ENCODE results near the gene ZC3H12D. TPM values are rescaled to one million over a fixed set of nuclear protein-coding genes. Genes with fewer than 3 reads are reported as not detected.

ZC3H12D gene
- total and polyA plus RNA-seq, 2 donors (not counting 1 experiment from before 2014, with no cell fraction given): 63.1 to 190 TPM

- DNase-seq (peak; percentile 80), ATAC-seq (ENCODE audit: low read depth) (no peak)
- H3K4me2 ChIP-seq (replicated peaks; ENCODE audit: low read depth, low read length, poor library complexity, severe bottlenecking): peak overlapping the region; percentile 97
- no peak for TF ChIP-seq EZH2 (IDR thresholded peaks at IDR 0.05; ENCODE audit: borderline replicate concordance, insufficient read depth, low read depth, low read length, poor library complexity, severe bottlenecking)
- peaks cover 0 to 34% of the 10 kb centered on the region in 2 experiments for H3K36me3 ChIP-seq (replicated peaks in 1 of 2; ENCODE audit: control extremely low read depth in 1 of 2, control insufficient read depth in 1 of 2, extremely low read depth in 1 of 2, insufficient read depth in 2 of 2, low read length in 1 of 2)
- H3K9me3 ChIP-seq (ENCODE audit: control extremely low read depth in 1 of 3, control insufficient read depth in 2 of 3, insufficient read depth in 1 of 3, low read length in 2 of 3): no peaks in the 10 kb centered on the region
- WGBS (ENCODE audit: insufficient coverage): 20% methylated on average over 6 of the region's 18 CpGs
- POLR2A ChIA-PET: interaction anchor here (0.6 kb wide), 1 partner anchor 23 kb away, joined by 6 read pairs; no protein-coding TSS in a partner anchor
- peak overlapping the region; percentile 94 to 98 for H3K27ac ChIP-seq (ENCODE audit: low read length in 2 of 2)
- peak overlapping the region; percentile 99 for H3K27ac Mint-ChIP-seq
- peak overlapping the region; percentile 49 for H2AFZ ChIP-seq (ENCODE audit: insufficient read depth, low read depth, low read length, poor library complexity, severe bottlenecking)
- peaks cover 70% of the 10 kb centered on the region for H3K79me2 ChIP-seq (ENCODE audit: control insufficient read depth, insufficient read depth, low read length)
- peaks cover 76% of the 10 kb centered on the region for H3K4me1 Mint-ChIP-seq
- no peaks in the 10 kb centered on the region for H3K27me3 Mint-ChIP-seq
- CTCF ChIA-PET: interaction anchor here (1.6 to 2.3 kb wide), 3 partner anchors 9 to 65 kb away, joined by 6 to 9 read pairs (median 7); partner anchors contain the start of gene PPIL4
- H3K27me3 ChIP-seq (replicated peaks in 1 of 4; ENCODE audit: control extremely low read depth in 1 of 4, control insufficient read depth in 3 of 4, insufficient read depth in 4 of 4, low read length in 3 of 4): no peaks in the 10 kb centered on the region
- peak overlapping the region; percentile 94 for H3K4me3 Mint-ChIP-seq
- peaks cover 72 to 93% of the 10 kb centered on the region in 2 donors for H3K4me1 ChIP-seq (ENCODE audit: control insufficient read depth in 2 of 2, insufficient read depth in 2 of 2, low read length in 2 of 2)
- H3K9ac ChIP-seq (ENCODE audit: low read length): peak overlapping the region; percentile 67
- intact Hi-C loops (cut with micrococcal nuclease): no loop called here
- peaks cover 8% of the 10 kb centered on the region for H4K20me1 ChIP-seq (ENCODE audit: control insufficient read depth, insufficient read depth, low read length, poor library complexity, severe bottlenecking)
- no peaks in the 10 kb centered on the region for H3K9me3 Mint-ChIP-seq (ENCODE audit: insufficient read depth)
- peak overlapping the region; percentile 9 to 74 (median 69) for H3K4me3 ChIP-seq (ENCODE audit: control extremely low read depth in 1 of 5, extremely low read depth in 1 of 5, insufficient read depth in 1 of 5, low read depth in 2 of 5, low read length in 4 of 5)
Observed at GRCh38 chr6:149480502-149481280, 4.1 kb downstream of the ZC3H12D start.

GRCh38 chr6:149478631-149479314 is 6.0 kb downstream of the ZC3H12D start:
- Histone ChIP-seq H3K36me3 (replicated peaks in 1 of 2; ENCODE audit: control extremely low read depth in 1 of 2, control insufficient read depth in 1 of 2, extremely low read depth in 1 of 2, insufficient read depth in 2 of 2, low read length in 1 of 2) (peaks cover 1 to 44% of the 10 kb centered on the region in 2 experiments), H3K4me1 (ENCODE audit: control insufficient read depth in 2 of 2, insufficient read depth in 2 of 2, low read length in 2 of 2) (peaks cover 78 to 95% of the 10 kb centered on the region in 2 donors), H3K9me3 (ENCODE audit: control extremely low read depth in 1 of 3, control insufficient read depth in 2 of 3, insufficient read depth in 1 of 3, low read length in 2 of 3) (no peaks in the 10 kb centered on the region), H2AFZ (ENCODE audit: insufficient read depth, low read depth, low read length, poor library complexity, severe bottlenecking) (no peak overlapping the region), H3K27ac (ENCODE audit: low read length in 2 of 2) (peak overlapping the region; percentile 94 to 98), H3K79me2 (ENCODE audit: control insufficient read depth, insufficient read depth, low read length) (peaks cover 78% of the 10 kb centered on the region), H3K4me2 (replicated peaks; ENCODE audit: low read depth, low read length, poor library complexity, severe bottlenecking) (peak overlapping the region; percentile 97), H3K9ac (ENCODE audit: low read length) (peak overlapping the region; percentile 67), H4K20me1 (ENCODE audit: control insufficient read depth, insufficient read depth, low read length, poor library complexity, severe bottlenecking) (peaks cover 14% of the 10 kb centered on the region), H3K4me3 (ENCODE audit: control extremely low read depth in 1 of 5, extremely low read depth in 1 of 5, insufficient read depth in 1 of 5, low read depth in 2 of 5, low read length in 4 of 5) (peak overlapping the region in 2 of 5 experiments; percentile 25 to 69), H3K27me3 (replicated peaks in 1 of 4; ENCODE audit: control extremely low read depth in 1 of 4, control insufficient read depth in 3 of 4, insufficient read depth in 4 of 4, low read length in 3 of 4) (no peaks in the 10 kb centered on the region)
- no peak for TF ChIP-seq CTCF (IDR thresholded peaks at IDR 0.05)
- no peak for TF ChIP-seq EZH2 (IDR thresholded peaks at IDR 0.05; ENCODE audit: borderline replicate concordance, insufficient read depth, low read depth, low read length, poor library complexity, severe bottlenecking)
- intact Hi-C loops (cut with micrococcal nuclease): no loop called here
- ChIA-PET CTCF (interaction anchor here (1.1 to 2.3 kb wide), 4 partner anchors 9 to 67 kb away, joined by 3 to 9 read pairs (median 6); partner anchors contain the start of gene PPIL4), POLR2A (interaction anchor here (0.8 kb wide), 1 partner anchor 25 kb away, joined by 4 read pairs; no protein-coding TSS in a partner anchor)
- H3K9me3 Mint-ChIP-seq (ENCODE audit: insufficient read depth): no peaks in the 10 kb centered on the region
- DNase-seq (no peak), ATAC-seq (ENCODE audit: low read depth) (no peak)
- H3K27ac Mint-ChIP-seq: peak overlapping the region; percentile 99
- peak overlapping the region; percentile 81 for H3K4me3 Mint-ChIP-seq
- WGBS (ENCODE audit: insufficient coverage): 94% methylated on average over 5 of the region's 5 CpGs
- no peaks in the 10 kb centered on the region for H3K27me3 Mint-ChIP-seq
- H3K4me1 Mint-ChIP-seq: peaks cover 78% of the 10 kb centered on the region

Measured in B cell (primary cell).